K562 (cell line): ENCODE measurements around the gene PSD2. TPM values are rescaled to one million over a fixed set of nuclear protein-coding genes. Genes with fewer than 3 reads are reported as not detected.

ENCODE experiments used
- ARHGAP35 ChIP-seq: fragments of 450-650 bp; IDR thresholded peaks from 2 replicates; pipeline ENCODE4 v1.6.1; 2018; ENCODE audit not compliant: partially characterized antibody
- ATF4 ChIP-seq: fragments of 450-650 bp; formaldehyde crosslinking; IDR thresholded peaks from 2 replicates; pipeline ENCODE4 v1.4.0; 2022; ENCODE audit warnings: mild to moderate bottlenecking, moderate library complexity
- C11orf30 ChIP-seq: fragments of 450-650 bp; IDR thresholded peaks from 2 replicates; pipeline ENCODE4 v1.6.1; 2016; ENCODE audit warnings: low read depth, mild to moderate bottlenecking
- CREM ChIP-seq: IDR thresholded peaks from 2 replicates; pipeline ENCODE4 v1.6.1; 2014; ENCODE audit warnings: antibody characterized with exemption, low read depth
- CSDE1 ChIP-seq, 2 experiments: fragments of 450-650 bp; IDR thresholded peaks; 2 replicates each; pipeline ENCODE4 v1.6.1; 2016; ENCODE audit warnings: mild to moderate bottlenecking in 1 of 2
- CTCFL ChIP-seq: IDR thresholded peaks from 2 replicates; pipeline ENCODE4 v1.6.1; 2011; ENCODE audit warnings: borderline replicate concordance, low read depth, mild to moderate bottlenecking, moderate library complexity, low read length; ENCODE audit not compliant: insufficient read depth, poor library complexity, severe bottlenecking
- FOSL1 ChIP-seq: fragments of 200-800 bp; sonication (Bioruptor generic); conservative IDR thresholded peaks from 2 replicates; pipeline ENCODE4 v1.6.1; 2016; ENCODE audit warnings: missing genetic modification characterization, missing compliant biosample characterization
- GATAD2A ChIP-seq: fragments of 450-650 bp; IDR thresholded peaks from 2 replicates; pipeline ENCODE4 v1.6.1; 2017
- MEIS2 ChIP-seq: fragments of 450-650 bp; IDR thresholded peaks from 2 replicates; pipeline ENCODE4 v1.6.1; 2014; ENCODE audit warnings: mild to moderate bottlenecking; ENCODE audit not compliant: partially characterized antibody
- SIX5 ChIP-seq, 2 experiments: IDR thresholded peaks; 2 replicates each; pipeline ENCODE4 v1.6.1; 2011; ENCODE audit warnings: low read length in 2 of 2, borderline replicate concordance in 1 of 2, low read depth in 1 of 2, mild to moderate bottlenecking in 1 of 2, moderate library complexity in 1 of 2; ENCODE audit not compliant: insufficient read depth in 1 of 2
- SMARCB1 ChIP-seq: IDR thresholded peaks from 2 replicates; pipeline ENCODE4 v1.6.1; 2011; ENCODE audit warnings: improper control_type of control experiment, low read depth; ENCODE audit not compliant: insufficient read length
- SREBF2 ChIP-seq: sonication (generic); formaldehyde crosslinking; IDR thresholded peaks from 2 replicates; pipeline ENCODE4 v1.4.0; 2020; ENCODE audit warnings: mild to moderate bottlenecking, missing genetic modification reagents
- TOE1 ChIP-seq, 2 experiments: fragments of 450-650 bp in 1 of 2; sonication (generic) in 1 of 2; formaldehyde crosslinking in 1 of 2; IDR thresholded peaks; 2 replicates each; pipeline versions ENCODE4 v1.7.1 to v1.8.0; 2016 to 2022; ENCODE audit warnings: borderline replicate concordance in 2 of 2, mild to moderate bottlenecking in 2 of 2, antibody characterized with exemption in 1 of 2, inconsistent platforms in 1 of 2, low read depth in 1 of 2, missing genetic modification reagents in 1 of 2, moderate library complexity in 1 of 2
- VEZF1 ChIP-seq: fragments of 200-800 bp; sonication (Bioruptor generic); IDR thresholded peaks from 2 replicates; pipeline ENCODE4 v1.6.1; 2017; ENCODE audit warnings: missing genetic modification characterization, missing compliant biosample characterization
- ZNF12 ChIP-seq: sonication (generic); formaldehyde crosslinking; IDR thresholded peaks from 2 replicates; pipeline ENCODE4 v1.4.0; 2020; ENCODE audit warnings: mild to moderate bottlenecking, missing genetic modification reagents
- ZNF174 ChIP-seq: fragments of 250-450 bp; sonication (Bioruptor Pico); IDR thresholded peaks from 2 replicates; pipeline ENCODE4 v1.4.0; 2020; ENCODE audit warnings: mild to moderate bottlenecking
- ZNF175 ChIP-seq: fragments of 200-800 bp; sonication (Bioruptor generic); IDR thresholded peaks from 2 replicates; pipeline ENCODE4 v1.6.1; 2016; ENCODE audit warnings: low read depth, mild to moderate bottlenecking, missing genetic modification characterization, missing compliant biosample characterization
- ZNF280B ChIP-seq: fragments of 250-450 bp; sonication (Bioruptor Pico); IDR thresholded peaks from 2 replicates; pipeline ENCODE4 v1.5.1; 2021; ENCODE audit warnings: mild to moderate bottlenecking
- ZNF644 ChIP-seq: fragments of 200-800 bp; sonication (Bioruptor generic); IDR thresholded peaks from 2 replicates; pipeline ENCODE4 v1.6.1; 2016; ENCODE audit warnings: low read depth, missing genetic modification characterization, missing compliant biosample characterization
- ZNF655 ChIP-seq: fragments of 250-450 bp; sonication (Bioruptor Pico); IDR thresholded peaks from 2 replicates; pipeline ENCODE4 v1.5.0; 2021
- ZNF76 ChIP-seq: fragments of 250-450 bp; sonication (Bioruptor Pico); IDR thresholded peaks from 2 replicates; pipeline ENCODE4 v1.4.0; 2020; ENCODE audit warnings: mild to moderate bottlenecking, moderate library complexity, borderline replicate concordance
- polyA plus RNA-seq, 8 experiments: library from polyadenylated mRNA; depleted of rRNA in 4 of 8; stranded (reverse) in 5 of 8; unstranded in 3 of 8; fragments of >200 nt; fragmentation: Nextera tagmentation in 2 of 8; fragmentation: Illumina TruSeq in 1 of 8; extraction: Ambion mirVana in 2 of 8; extraction: Trizol in 1 of 8; gene quantifications; 2 replicates each; pipeline versions ENCODE4 v1.2.1 to v1.2.3, GENCODE V29; 2011 to 2014; ENCODE audit warnings: inconsistent platforms in 1 of 8, missing spikeins in 1 of 8
- total RNA-seq, 7 experiments: library from RNA; depleted of rRNA in 6 of 7; stranded (reverse); fragments of >200 nt in 6 of 7; fragmentation: Illumina TruSeq in 2 of 7; extraction: Trizol in 2 of 7; gene quantifications; 2 replicates each; pipeline versions ENCODE4 v1.2.1 to v1.2.3, GENCODE V29; 2011 to 2021; ENCODE audit warnings: low replicate concordance in 1 of 7

The PSD2 gene
- total and polyA plus RNA-seq, 9 of the 15 experiments (the other 6 are each of a cell fraction or from before 2014, with no cell fraction given) = 0.01 to 0.09 (median 0.04) TPM; not detected in 4

- TF ChIP-seq ZNF655 (CRISPR knock-in tag) = no peak
- TF ChIP-seq ZNF175 (CRISPR knock-in tag) = no peak
- no peak for TF ChIP-seq FOSL1 (tag)
- TF ChIP-seq ZNF644 = no peak
- TF ChIP-seq ZNF280B (CRISPR knock-in tag) = no peak
- no peak for TF ChIP-seq MEIS2
- no peak for TF ChIP-seq ZNF174 (CRISPR knock-in tag)
- TF ChIP-seq SMARCB1 = peak; percentile 79
- no peak for TF ChIP-seq GATAD2A
- no peak for TF ChIP-seq C11orf30
- no peak for TF ChIP-seq ARHGAP35
- TF ChIP-seq SIX5 (IDR thresholded peaks at IDR 0.05; ENCODE audit: borderline replicate concordance in 1 of 2, insufficient read depth in 1 of 2, low read depth in 1 of 2, low read length in 2 of 2) = no peak
- TF ChIP-seq VEZF1 = peak; percentile 91
- no peak for TF ChIP-seq CSDE1 (IDR thresholded peaks at IDR 0.05)
- no peak for TF ChIP-seq SREBF2 (CRISPR knock-in tag)
- no peak for TF ChIP-seq ZNF12 (CRISPR knock-in tag)
- TF ChIP-seq TOE1 (IDR thresholded peaks at IDR 0.05; ENCODE audit: borderline replicate concordance) = no peak
- no peak for TF ChIP-seq TOE1 (CRISPR knock-in tag; IDR thresholded peaks at IDR 0.05; ENCODE audit: borderline replicate concordance, low read depth)
- TF ChIP-seq CTCFL = peak; percentile 53
- peak; percentile 36 for TF ChIP-seq CREM
- no peak for TF ChIP-seq ATF4 (CRISPR knock-in tag)
- TF ChIP-seq ZNF76 (CRISPR knock-in tag) = no peak
These were observed 20.5 kb upstream of the PSD2 start (continued) for GRCh38 chr5:139774980-139775661.
